HepG2 (cell line): Measurements from ENCODE around the gene ABTB2. TPM values are rescaled to one million over a fixed set of nuclear protein-coding genes. Genes with fewer than 3 reads are reported as not detected.
A peak's percentile ranks its signal among the peaks of the same experiment; 100 is the strongest.

Experiments used
- ATAC-seq: fragments of 200-7000 bp; cut with Tn5 transposase; 3 replicates; pipeline ENCODE4 v1.9.1; 2020; ENCODE audit warnings: mild to moderate bottlenecking, moderate library complexity
- BruUV-seq: library from RNA; stranded (reverse); fragments of 400-500 nt; replicated peaks from 2 replicates; lab custom pipeline; 2021; lab: Mats Ljungman, UMichigan
- CTCF ChIA-PET: fragments of 300-600 bp; formaldehyde crosslinking; extraction: SDS; loops from one replicate; lab custom pipeline; 2021; ENCODE audit warnings: low total read pairs, inconsistent platforms, low intra/inter-chr PET ratio; lab: Yijun Ruan, JAX
- POLR2A ChIA-PET: fragments of 350-600 bp; sonication (Branson Sonifier 250); formaldehyde crosslinking; loops from one replicate; lab custom pipeline; 2020; ENCODE audit warnings: antibody characterized with exemption, inconsistent platforms; lab: Yijun Ruan, JAX
- DNase-seq: peaks from one replicate; pipeline ENCODE4 v3.0.0-alpha.2; 2015; ENCODE audit warnings: low spot score
- FAIRE-seq: peaks from 3 replicates; lab custom pipeline; 2011; peaks lifted over from hg19 to GRCh38; lab: Jason Lieb, UNC
- H2AFZ ChIP-seq: one replicate; pipeline ENCODE4 v1.6.1; 2011; ENCODE audit warnings: low read length, inconsistent platforms
- H3K27ac ChIP-seq: fragments of 300-600 bp; 3 replicates; pipeline ENCODE4 v1.8.0; 2011; ENCODE audit warnings: mixed run types, mild to moderate bottlenecking, mixed read lengths, low read length, inconsistent platforms; ENCODE audit not compliant: insufficient read depth; ENCODE audit errors: extremely low read length
- H3K27me3 ChIP-seq, 2 experiments: fragments of 200-600 bp in 1 of 2; 2 replicates in 1 of 2; 3 replicates in 1 of 2; pipeline versions ENCODE4 v1.6.0 to v1.8.0; 2011; ENCODE audit warnings: low read length in 2 of 2, mild to moderate bottlenecking in 2 of 2, moderate library complexity in 2 of 2, inconsistent platforms in 1 of 2; ENCODE audit not compliant: insufficient read depth in 2 of 2, control insufficient read depth in 1 of 2
- H3K36me3 ChIP-seq, 2 experiments: fragments of 200-600 bp in 1 of 2; replicated peaks in 1 of 2; 2 replicates in 1 of 2; 3 replicates in 1 of 2; pipeline versions ENCODE4 v1.5.1 to v1.8.0; 2011; ENCODE audit warnings: low read length in 2 of 2, inconsistent platforms in 1 of 2; ENCODE audit not compliant: insufficient read depth in 2 of 2, control insufficient read depth in 1 of 2
- H3K4me1 ChIP-seq: 2 replicates; pipeline ENCODE4 v1.5.1; 2012; ENCODE audit warnings: low read length, inconsistent platforms; ENCODE audit not compliant: insufficient read depth
- H3K4me2 ChIP-seq: 2 replicates; pipeline ENCODE4 v1.6.0; 2011; ENCODE audit warnings: low read depth, low read length, inconsistent platforms
- H3K4me3 ChIP-seq, 3 experiments: fragments of 200-600 bp in 1 of 3; sonication (generic), shearing (Covaris generic) in 1 of 3; replicated peaks in 1 of 3; 2 replicates each; pipeline ENCODE4 v1.5.1; 2011 to 2016; ENCODE audit warnings: low read length in 3 of 3, inconsistent platforms in 2 of 3, low read depth in 2 of 3, mild to moderate bottlenecking in 2 of 3, control low read depth in 1 of 3, mixed read lengths in 1 of 3; ENCODE audit not compliant: insufficient read depth in 1 of 3
- H3K79me2 ChIP-seq: one replicate; pipeline ENCODE4 v1.6.1; 2011; ENCODE audit warnings: low read length, inconsistent platforms; ENCODE audit not compliant: insufficient read depth
- H3K9ac ChIP-seq: 2 replicates; pipeline ENCODE4 v1.6.0; 2011; ENCODE audit warnings: mild to moderate bottlenecking, low read depth, low read length, inconsistent platforms; ENCODE audit not compliant: insufficient read depth
- H3K9me3 ChIP-seq: 2 replicates; pipeline ENCODE4 v1.5.1; 2012; ENCODE audit warnings: mild to moderate bottlenecking, low read length
- H4K20me1 ChIP-seq: 2 replicates; pipeline ENCODE4 v1.6.0; 2011; ENCODE audit warnings: inconsistent platforms, mild to moderate bottlenecking, low read length, moderate library complexity; ENCODE audit not compliant: insufficient read depth
- HMG20B ChIP-seq: conservative IDR thresholded peaks from 2 replicates; pipeline ENCODE4 v1.6.1; 2016; ENCODE audit warnings: missing genetic modification reagents, missing compliant biosample characterization
- PCBP2 ChIP-seq: fragments of 200-400 bp; formaldehyde crosslinking; optimal IDR thresholded peaks from 2 replicates; pipeline ENCODE3; 2018; ENCODE audit warnings: low read length, low read depth; ENCODE audit not compliant: poor library complexity, severe bottlenecking
- TGIF2 ChIP-seq: IDR thresholded peaks from 2 replicates; pipeline ENCODE4 v1.6.1; 2016; ENCODE audit warnings: control low read depth, missing compliant biosample characterization
- ZNF234 ChIP-seq: sonication (generic); formaldehyde crosslinking; conservative IDR thresholded peaks from 2 replicates; pipeline ENCODE4 v1.5.1; 2020; ENCODE audit warnings: mild to moderate bottlenecking, missing genetic modification reagents
- ZNF317 ChIP-seq: sonication (generic); formaldehyde crosslinking; IDR thresholded peaks from 2 replicates; pipeline ENCODE4 v1.5.0; 2020; ENCODE audit warnings: mild to moderate bottlenecking, missing genetic modification reagents
- ZNF547 ChIP-seq: sonication (generic); formaldehyde crosslinking; IDR thresholded peaks from 2 replicates; pipeline ENCODE4 v1.5.1; 2020; ENCODE audit warnings: mild to moderate bottlenecking, missing genetic modification reagents
- ZNF556 ChIP-seq: sonication (generic); formaldehyde crosslinking; IDR thresholded peaks from 2 replicates; pipeline ENCODE4 v1.4.0; 2020; ENCODE audit warnings: mild to moderate bottlenecking, missing genetic modification reagents, borderline replicate concordance
- ZNF720 ChIP-seq: sonication (generic); formaldehyde crosslinking; IDR thresholded peaks from 2 replicates; pipeline ENCODE4 v1.4.0; 2020; ENCODE audit warnings: missing genetic modification reagents
- ZNF766 ChIP-seq: sonication (generic); formaldehyde crosslinking; IDR thresholded peaks from 2 replicates; pipeline ENCODE4 v1.5.0; 2020; ENCODE audit warnings: missing genetic modification reagents, borderline replicate concordance
- WGBS: methylation state at CpG from one replicate; pipeline ENCODE4 v1.1.6; 2017; ENCODE audit warnings: low lambda C conversion rate; 5-methylcytosine and 5-hydroxymethylcytosine counted together
- in situ Hi-C: cut with HindIII; loops from 2 replicates; pipeline ENCODE4 v1.10.0; 2017; ENCODE audit warnings: low pct_unique_long_range_greater_than_20kb; ENCODE audit not compliant: extremely low pct_ligation_motif_present
- intact Hi-C: fragments of 100-400 bp; cut with micrococcal nuclease; formaldehyde crosslinking; loops from one replicate; pipeline ENCODE4 v1.10.0; 2022; ENCODE audit not compliant: unreplicated experiment
- polyA plus RNA-seq, 8 experiments: library from polyadenylated mRNA; depleted of rRNA in 3 of 8; stranded (reverse) in 7 of 8; unstranded in 1 of 8; fragments of >200 nt; fragmentation: Illumina TruSeq in 4 of 8; extraction: Trizol in 4 of 8; gene quantifications; 2 replicates each; pipeline versions ENCODE4 v1.2.1 to v1.2.3, GENCODE V29; 2011 to 2016; ENCODE audit warnings: low read depth in 4 of 8, missing spikeins in 1 of 8, mixed read lengths in 1 of 8; ENCODE audit not compliant: insufficient read depth in 1 of 8
- total RNA-seq, 5 experiments: library from RNA; depleted of rRNA; stranded (reverse); fragments of >200 nt; fragmentation: Illumina TruSeq; extraction: Trizol; gene quantifications; 2 replicates each; pipeline ENCODE4 v1.2.3, GENCODE V29; 2016; ENCODE audit warnings: low read depth in 1 of 5
- TF ChIP-seq, protein P1 (sequence below): sonication (generic); formaldehyde crosslinking; IDR thresholded peaks from 2 replicates; pipeline ENCODE4 v1.4.0; 2020; ENCODE audit warnings: missing genetic modification reagents, borderline replicate concordance
- TF ChIP-seq, protein P2 (sequence below): sonication (generic); formaldehyde crosslinking; conservative IDR thresholded peaks from 2 replicates; pipeline ENCODE4 v1.8.1; 2023; ENCODE audit warnings: missing genetic modification reagents
- TF ChIP-seq, protein P3 (sequence below): IDR thresholded peaks from 2 replicates; pipeline ENCODE4 v1.6.1; 2016; ENCODE audit warnings: low read depth, missing genetic modification reagents, missing compliant biosample characterization

Gene ABTB2
- total and polyA plus RNA-seq, 2 of the 13 experiments (the other 11 are each of a cell fraction or from before 2014, with no cell fraction given): 5.1 to 15.4 TPM

DNA sequence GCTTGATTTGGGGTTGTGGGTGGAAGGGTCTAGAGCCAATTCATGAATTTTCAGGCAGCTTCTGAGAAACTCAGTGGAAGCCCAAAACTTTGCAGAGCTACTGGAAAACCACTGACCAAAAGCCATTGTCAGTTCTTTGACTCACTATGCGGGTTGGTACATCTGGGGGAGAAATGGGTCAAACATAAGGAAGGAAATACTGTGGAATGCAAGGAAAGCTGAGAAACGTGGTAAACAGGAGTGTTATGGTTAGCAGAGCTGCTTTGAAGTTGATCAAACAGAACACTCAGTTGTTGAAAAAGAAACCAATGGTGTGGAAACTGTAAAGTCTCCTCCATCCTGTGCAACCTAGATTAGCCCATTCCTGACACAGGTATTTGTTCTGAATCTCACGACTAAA, 6.3 kb upstream of the ABTB2 start (continued):
- TF ChIP-seq, protein P1, sequence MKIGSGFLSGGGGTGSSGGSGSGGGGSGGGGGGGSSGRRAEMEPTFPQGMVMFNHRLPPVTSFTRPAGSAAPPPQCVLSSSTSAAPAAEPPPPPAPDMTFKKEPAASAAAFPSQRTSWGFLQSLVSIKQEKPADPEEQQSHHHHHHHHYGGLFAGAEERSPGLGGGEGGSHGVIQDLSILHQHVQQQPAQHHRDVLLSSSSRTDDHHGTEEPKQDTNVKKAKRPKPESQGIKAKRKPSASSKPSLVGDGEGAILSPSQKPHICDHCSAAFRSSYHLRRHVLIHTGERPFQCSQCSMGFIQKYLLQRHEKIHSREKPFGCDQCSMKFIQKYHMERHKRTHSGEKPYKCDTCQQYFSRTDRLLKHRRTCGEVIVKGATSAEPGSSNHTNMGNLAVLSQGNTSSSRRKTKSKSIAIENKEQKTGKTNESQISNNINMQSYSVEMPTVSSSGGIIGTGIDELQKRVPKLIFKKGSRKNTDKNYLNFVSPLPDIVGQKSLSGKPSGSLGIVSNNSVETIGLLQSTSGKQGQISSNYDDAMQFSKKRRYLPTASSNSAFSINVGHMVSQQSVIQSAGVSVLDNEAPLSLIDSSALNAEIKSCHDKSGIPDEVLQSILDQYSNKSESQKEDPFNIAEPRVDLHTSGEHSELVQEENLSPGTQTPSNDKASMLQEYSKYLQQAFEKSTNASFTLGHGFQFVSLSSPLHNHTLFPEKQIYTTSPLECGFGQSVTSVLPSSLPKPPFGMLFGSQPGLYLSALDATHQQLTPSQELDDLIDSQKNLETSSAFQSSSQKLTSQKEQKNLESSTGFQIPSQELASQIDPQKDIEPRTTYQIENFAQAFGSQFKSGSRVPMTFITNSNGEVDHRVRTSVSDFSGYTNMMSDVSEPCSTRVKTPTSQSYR (CRISPR knock-in tag): no peak
- no peak for TF ChIP-seq ZNF234 (CRISPR knock-in tag)
- TF ChIP-seq, all 625 proteins: peak for 64

DNA sequence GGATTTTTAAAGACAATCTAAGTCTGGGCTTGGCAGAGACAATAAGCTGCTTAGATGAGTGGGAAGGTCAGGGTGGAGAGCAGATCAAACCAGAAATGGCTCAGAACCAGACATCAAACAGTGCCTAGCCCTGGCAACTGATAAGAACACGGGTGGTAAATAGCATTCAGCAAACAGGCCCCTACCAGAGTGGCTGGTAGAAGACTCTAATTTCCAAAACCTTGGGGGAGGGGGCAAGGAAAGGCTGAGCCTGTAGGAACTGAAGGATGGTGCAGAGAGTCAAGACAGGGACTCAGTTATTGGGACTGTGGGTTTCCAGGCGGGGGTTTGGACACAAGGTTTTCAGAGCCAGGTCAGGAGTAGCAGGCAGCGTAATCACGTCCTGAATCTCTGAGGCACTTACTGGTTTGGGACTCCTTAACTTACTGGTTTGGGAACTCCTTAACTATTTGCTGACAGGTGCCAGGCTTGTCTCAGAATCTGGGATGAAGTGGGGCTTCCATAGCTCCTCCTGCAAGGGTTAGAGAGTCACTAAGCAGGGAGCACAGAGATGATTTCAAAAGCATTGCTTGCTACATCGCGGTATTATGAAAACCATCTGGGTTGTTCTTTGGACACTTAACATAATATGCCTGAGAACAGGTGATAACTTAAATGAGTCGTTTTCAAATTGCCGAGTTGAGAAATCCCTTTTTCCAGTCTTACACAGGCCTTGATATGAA, 5.7 kb upstream of the ABTB2 start:
- Histone ChIP-seq H3K27ac (peak overlapping the region; percentile 71), H3K9ac (peak overlapping the region; percentile 57), H3K27me3 (no peaks in the 10 kb centered on the region; a peak in 1 of 5 replicates), H4K20me1 (no peaks in the 10 kb centered on the region), H3K36me3 (no peaks in the 10 kb centered on the region), H3K4me2 (peak overlapping the region; percentile 86), H3K4me3 (peak overlapping the region; percentile 6 to 58 (median 55)), H3K4me1 (peaks cover 55% of the 10 kb centered on the region), H3K9me3 (no peaks in the 10 kb centered on the region), H3K79me2 (no peaks in the 10 kb centered on the region), H2AFZ (peak overlapping the region; percentile 49)
- ChIA-PET POLR2A (interaction anchor here (0.8 to 2.1 kb wide), 8 partner anchors 70 to 237 kb away, joined by 3 to 6 read pairs (median 5); no protein-coding TSS in a partner anchor), CTCF (no interaction called here)
- ATAC-seq (peak; percentile 58), FAIRE-seq (no peak), DNase-seq (peak; percentile 76)
- in situ Hi-C loops: loop anchor here (5.0 to 25.0 kb wide), 5 partner anchors 129 to 1024 kb away; no protein-coding TSS in a partner anchor
- intact Hi-C loops: loop anchor here (1.0 kb wide), 2 partner anchors 130 to 189 kb away; no protein-coding TSS in a partner anchor
- no TSS peak for BruUV-seq
- 0% methylated on average over 8 of the region's 8 CpGs for WGBS
- no peak for TF ChIP-seq ZNF556 (CRISPR knock-in tag)
- no peak for TF ChIP-seq ZNF317 (CRISPR knock-in tag)
- TF ChIP-seq, protein P2, sequence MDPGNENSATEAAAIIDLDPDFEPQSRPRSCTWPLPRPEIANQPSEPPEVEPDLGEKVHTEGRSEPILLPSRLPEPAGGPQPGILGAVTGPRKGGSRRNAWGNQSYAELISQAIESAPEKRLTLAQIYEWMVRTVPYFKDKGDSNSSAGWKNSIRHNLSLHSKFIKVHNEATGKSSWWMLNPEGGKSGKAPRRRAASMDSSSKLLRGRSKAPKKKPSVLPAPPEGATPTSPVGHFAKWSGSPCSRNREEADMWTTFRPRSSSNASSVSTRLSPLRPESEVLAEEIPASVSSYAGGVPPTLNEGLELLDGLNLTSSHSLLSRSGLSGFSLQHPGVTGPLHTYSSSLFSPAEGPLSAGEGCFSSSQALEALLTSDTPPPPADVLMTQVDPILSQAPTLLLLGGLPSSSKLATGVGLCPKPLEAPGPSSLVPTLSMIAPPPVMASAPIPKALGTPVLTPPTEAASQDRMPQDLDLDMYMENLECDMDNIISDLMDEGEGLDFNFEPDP (CRISPR knock-in tag): no peak
- TF ChIP-seq TGIF2 (CRISPR knock-in tag): no peak
- no peak for TF ChIP-seq ZNF547 (CRISPR knock-in tag)
- TF ChIP-seq, protein P3, sequence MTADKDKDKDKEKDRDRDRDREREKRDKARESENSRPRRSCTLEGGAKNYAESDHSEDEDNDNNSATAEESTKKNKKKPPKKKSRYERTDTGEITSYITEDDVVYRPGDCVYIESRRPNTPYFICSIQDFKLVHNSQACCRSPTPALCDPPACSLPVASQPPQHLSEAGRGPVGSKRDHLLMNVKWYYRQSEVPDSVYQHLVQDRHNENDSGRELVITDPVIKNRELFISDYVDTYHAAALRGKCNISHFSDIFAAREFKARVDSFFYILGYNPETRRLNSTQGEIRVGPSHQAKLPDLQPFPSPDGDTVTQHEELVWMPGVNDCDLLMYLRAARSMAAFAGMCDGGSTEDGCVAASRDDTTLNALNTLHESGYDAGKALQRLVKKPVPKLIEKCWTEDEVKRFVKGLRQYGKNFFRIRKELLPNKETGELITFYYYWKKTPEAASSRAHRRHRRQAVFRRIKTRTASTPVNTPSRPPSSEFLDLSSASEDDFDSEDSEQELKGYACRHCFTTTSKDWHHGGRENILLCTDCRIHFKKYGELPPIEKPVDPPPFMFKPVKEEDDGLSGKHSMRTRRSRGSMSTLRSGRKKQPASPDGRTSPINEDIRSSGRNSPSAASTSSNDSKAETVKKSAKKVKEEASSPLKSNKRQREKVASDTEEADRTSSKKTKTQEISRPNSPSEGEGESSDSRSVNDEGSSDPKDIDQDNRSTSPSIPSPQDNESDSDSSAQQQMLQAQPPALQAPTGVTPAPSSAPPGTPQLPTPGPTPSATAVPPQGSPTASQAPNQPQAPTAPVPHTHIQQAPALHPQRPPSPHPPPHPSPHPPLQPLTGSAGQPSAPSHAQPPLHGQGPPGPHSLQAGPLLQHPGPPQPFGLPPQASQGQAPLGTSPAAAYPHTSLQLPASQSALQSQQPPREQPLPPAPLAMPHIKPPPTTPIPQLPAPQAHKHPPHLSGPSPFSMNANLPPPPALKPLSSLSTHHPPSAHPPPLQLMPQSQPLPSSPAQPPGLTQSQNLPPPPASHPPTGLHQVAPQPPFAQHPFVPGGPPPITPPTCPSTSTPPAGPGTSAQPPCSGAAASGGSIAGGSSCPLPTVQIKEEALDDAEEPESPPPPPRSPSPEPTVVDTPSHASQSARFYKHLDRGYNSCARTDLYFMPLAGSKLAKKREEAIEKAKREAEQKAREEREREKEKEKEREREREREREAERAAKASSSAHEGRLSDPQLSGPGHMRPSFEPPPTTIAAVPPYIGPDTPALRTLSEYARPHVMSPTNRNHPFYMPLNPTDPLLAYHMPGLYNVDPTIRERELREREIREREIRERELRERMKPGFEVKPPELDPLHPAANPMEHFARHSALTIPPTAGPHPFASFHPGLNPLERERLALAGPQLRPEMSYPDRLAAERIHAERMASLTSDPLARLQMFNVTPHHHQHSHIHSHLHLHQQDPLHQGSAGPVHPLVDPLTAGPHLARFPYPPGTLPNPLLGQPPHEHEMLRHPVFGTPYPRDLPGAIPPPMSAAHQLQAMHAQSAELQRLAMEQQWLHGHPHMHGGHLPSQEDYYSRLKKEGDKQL (CRISPR knock-in tag): no peak
- TF ChIP-seq ZNF766 (CRISPR knock-in tag): no peak
- no peak for TF ChIP-seq ZNF720
- TF ChIP-seq HMG20B (CRISPR knock-in tag): 0 out of 2 replicates have a peak, but pooled peaks have one; percentile 37
- TF ChIP-seq PCBP2: no peak
